DMS79 treated with DMSO at 0.1 percent for 48 hours (cell line): Measurements from ENCODE around the gene ACVR1.
"Not testable (repeated sequence)": the region's sequence is repeated elsewhere in the genome, so short reads cannot be mapped to it uniquely, and the experiment has no call there.

Source experiments
- DNase-seq: peaks from one replicate; lab custom pipeline; 2025; lab: John Stamatoyannopoulos, UW

ACVR1 gene

GRCh38 chr2:157826644-157827043 lies 49.5 kb downstream of the ACVR1 start:
- not testable (repeated sequence) for DNase-seq

DNA sequence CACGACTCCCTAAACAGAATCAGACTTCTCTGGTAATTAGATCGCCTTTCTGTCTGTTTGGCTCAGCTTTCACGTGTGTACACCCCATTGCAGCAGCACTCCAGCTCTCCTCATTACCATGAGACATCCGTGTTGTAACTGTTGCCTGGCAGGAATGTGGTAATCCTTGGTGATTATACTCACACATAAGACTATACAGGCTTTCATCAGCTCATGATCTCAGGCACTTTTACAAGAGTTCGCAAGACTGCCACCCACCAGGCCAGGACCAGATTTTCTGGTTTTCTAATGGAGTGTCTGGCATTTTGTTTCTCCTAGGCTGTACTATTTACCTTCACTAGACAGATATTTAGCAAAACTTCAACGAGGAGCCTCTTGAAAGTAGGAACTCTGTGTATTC lies 50.2 kb downstream of the ACVR1 start:
- peak; percentile 96 for DNase-seq

DNA sequence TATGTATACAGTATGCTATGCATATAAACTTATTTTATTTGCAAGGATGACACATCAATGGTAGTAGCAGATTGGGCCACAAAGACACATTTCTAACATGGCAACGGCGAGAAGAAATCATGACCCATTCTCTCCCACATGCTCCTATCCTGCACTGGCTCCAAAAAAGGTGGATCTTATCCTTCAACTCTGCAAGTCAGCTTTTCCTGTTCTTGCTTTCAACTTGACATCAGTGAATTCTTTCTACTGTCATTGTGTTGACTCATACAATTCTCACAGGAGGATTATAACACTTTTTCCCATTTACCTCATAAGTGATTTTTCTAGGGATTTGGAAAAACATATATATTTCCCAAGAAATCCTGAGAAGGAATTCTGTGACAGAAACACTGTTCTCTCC lies 53.1 kb downstream of the ACVR1 start:
- no peak for DNase-seq

DNA sequence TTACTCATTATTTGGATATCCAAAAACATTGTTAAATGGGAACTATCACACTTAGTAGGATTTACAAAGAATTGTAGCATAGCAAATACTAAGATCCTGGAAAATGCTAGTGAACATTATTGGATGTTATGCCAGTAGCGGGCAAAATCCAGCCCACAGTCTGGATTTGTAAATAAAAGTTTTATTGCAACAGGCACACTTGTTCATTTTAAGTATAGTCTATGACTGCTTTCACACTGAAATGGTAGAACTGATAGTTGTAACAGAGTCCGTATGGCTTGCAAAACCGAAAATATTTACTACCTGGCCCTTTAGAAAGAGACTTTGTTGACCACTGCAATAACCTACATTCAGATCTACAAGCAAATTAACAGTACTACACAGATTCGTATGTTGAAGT lies 53.6 kb downstream of the ACVR1 start:
- no peak for DNase-seq

- DNase-seq, result no peak
These were observed 54.5 kb downstream of the ACVR1 start for GRCh38 chr2:157821519-157822131.

DNA sequence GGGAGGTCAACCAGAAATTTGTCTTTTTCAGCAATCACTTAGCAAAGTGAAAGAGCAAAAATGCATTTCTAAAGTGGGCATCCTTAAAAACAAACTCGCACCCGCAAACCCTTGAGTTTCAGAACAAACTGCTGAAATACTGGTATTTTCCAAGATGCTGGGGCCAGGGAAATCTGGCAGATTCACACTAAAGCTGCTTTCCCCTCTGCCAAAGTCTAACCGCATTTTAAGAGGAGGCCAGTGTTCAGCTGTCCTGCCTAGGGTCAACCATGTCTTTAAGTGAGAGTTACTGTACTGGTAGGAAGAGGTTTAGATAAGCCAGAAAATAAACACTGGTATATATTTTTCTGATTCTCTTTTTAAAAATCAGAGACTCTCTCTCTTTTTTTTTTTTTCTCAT lies 55.9 kb downstream of the ACVR1 start:
- no peak for DNase-seq

GRCh38 chr2:157819761-157820160 lies 56.4 kb downstream of the ACVR1 start:
- no peak for DNase-seq

DNA sequence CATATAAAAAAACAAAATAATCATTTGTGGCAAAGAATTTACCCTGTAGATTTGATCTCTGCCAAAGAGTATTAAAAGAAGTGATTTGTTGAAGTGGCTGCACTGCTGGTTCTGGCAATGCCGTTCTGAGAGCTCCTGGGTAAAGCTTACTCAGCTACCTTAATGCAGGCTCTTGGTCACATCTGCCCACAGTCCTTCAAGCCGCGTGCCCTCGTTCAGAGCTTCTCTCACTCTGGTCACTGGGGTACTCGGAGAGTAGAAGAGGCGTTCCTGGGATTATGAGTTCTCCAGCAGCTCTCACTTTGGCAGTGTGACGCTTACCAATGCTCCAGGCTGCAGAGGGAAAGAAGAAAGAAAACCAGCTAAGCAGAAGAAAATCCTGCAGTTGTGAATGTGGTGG lies 57.9 kb downstream of the ACVR1 start:
- peak; percentile 82 for DNase-seq

- no peak for DNase-seq
These were observed 60.7 kb downstream of the ACVR1 start for GRCh38 chr2:157815421-157815820.

GRCh38 chr2:157813467-157813866 lies 62.7 kb downstream of the ACVR1 start:
- no peak for DNase-seq

- DNase-seq, result no peak
These were observed 66.1 kb downstream of the ACVR1 start for GRCh38 chr2:157810037-157810436.

GRCh38 chr2:157809212-157809611 lies 66.9 kb downstream of the ACVR1 start:
- no peak for DNase-seq

DNA sequence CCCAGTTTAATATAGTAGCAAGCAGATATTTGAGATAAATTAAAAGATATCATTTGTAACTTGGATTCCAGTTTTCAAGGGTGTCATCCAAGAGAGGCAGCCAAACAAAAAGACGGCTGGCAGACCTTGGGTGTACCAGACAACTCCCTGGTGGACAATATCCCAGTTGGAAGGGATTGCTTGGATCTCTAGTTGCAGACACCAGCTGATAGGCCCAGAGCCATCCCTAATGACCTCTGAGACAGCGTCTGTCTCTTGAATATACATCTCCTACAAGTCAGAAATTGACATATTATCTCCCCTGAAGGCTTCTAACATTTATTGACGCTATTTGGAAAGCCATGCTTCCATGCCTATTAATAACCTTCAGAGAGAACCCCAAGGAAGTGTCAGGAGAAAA lies 67.7 kb downstream of the ACVR1 start:
- no peak for DNase-seq

DNA sequence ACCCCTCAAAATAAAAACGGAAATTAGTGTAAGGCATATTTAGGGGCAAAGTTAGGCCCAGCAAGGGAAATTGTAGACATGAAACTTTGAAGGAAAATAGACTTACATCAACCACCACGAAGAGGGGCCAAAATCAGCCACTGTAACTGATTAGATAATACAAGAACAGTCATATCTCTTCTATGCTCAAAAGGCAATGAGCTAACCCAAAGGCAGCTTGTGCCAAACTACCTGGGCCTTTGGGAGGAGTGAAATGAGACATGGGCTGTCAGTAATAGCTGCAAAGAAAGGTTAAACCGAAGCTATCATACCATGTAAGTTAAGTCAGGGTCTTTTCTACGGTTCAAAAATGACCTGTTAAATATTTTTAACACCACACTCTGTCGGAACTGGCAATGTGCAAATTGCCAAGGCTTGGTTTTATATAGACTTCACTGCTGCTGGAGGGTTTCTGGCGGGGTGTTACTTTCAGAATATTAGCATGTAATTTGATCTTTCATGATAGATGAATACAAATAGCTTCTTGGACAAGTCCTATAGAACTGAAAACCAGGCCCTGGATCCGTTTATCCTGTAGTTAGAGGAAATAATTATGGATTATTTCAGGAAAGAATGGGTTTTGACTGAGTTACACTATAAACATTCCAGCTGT lies 69.6 kb downstream of the ACVR1 start:
- DNase-seq, result no peak

GRCh38 chr2:157805519-157805918 lies 70.6 kb downstream of the ACVR1 start:
- no peak for DNase-seq

DNA sequence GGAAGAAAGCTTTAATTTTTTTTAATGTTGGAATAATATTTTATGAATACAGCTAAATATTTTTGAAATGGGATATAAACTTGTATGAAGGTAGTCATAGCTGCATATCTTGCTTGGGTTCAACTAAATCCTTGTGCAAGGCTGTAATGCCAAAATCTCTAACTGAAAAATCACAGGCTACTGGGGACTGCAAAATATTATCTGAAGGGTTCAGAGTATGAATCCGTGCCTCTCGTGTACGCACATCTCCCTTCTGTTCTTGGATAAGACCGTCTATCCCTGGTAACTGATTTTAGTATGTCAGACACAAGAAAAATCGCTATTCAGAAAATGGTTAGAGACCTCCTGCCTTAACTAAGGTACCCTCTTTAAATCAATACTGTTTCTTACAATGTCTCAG lies 71.8 kb downstream of the ACVR1 start:
- no peak for DNase-seq

DNA sequence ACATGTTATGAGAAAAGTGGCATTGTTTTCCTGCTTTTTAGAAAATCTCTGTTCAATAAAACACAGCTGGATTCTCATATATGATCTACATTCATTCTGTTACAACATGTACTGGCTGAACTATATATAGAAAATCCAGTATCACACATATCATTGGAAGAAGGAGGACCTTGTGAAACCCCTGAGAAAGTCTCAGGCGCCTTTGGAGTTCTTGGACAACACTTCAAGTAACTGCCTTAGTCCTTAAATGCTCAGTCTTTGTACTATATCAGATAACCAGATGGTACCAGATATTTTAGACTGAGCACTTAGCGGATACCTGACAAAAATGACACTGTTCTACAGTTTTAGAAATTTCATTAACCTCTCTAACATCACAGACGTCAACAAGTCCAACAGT lies 72.2 kb downstream of the ACVR1 start:
- no peak for DNase-seq

GRCh38 chr2:157803476-157803875 lies 72.7 kb downstream of the ACVR1 start:
- no peak for DNase-seq

- DNase-seq, result peak; percentile 66
These were observed 75.2 kb downstream of the ACVR1 start for GRCh38 chr2:157800838-157801495.

DNA sequence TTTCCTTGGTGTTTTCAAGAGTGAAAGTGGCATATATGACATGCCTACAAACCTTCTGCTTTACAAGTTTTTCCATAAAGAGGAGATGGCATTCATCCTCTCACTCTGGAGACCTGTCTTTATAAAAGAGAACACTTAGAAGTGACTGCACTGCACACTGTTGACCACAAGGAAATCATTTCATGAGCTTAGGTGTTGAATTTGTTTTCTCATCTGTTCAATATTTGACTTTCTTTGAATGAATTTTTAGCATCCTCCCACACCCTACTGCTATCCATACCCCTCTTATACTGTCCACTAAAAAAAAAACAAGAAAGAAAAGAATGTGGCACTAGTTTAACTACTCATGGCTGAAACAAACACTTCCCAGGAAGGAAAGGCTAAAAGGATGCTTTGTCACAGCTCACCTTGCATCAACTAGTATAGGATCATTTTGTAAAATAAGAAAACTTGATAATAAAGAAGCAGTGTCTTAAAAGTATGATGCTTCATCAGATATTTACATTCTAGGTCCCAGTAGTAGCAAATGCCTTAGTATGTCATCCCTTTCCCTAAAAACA lies 83.0 kb downstream of the ACVR1 start:
- no peak for DNase-seq

DNA sequence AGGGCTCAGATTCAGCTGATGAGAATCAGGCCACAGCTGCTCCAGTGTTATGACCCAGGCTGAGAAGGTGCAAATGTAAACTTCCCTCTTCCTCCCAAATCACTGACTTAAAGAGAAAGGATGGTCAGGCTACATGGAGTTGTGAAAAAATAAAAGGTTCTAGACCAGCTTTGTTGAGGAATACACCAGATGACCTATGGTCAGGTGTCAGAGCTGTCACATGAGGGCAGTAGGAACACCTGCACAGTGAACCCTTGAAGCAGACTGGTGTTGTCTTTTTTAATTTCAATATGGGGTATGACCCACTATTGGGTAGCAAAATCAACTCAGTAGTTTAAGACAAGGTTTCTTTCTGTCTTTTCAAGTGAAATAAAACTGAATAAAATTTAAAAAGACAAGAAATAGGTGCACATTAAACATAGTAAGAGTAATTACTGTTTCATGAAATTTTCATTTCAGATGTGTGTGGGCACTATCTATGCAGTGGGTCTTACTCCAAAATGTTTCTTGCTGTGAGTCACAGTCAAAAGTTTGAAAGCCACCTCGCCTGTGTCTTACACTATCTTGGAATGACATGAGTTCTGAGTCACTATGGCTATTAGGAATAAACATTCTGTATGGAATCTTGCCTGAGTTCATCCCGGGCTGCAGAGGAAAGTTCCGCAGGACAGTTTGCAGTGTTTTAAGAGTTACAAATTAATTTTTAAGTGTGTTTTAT lies 83.6 kb downstream of the ACVR1 start:
- DNase-seq, result no peak

- no peak for DNase-seq
These were observed 85.3 kb downstream of the ACVR1 start for GRCh38 chr2:157790780-157791179.
